Upper lobe of left lung (tissue), 4 donors: ENCODE measurements around the gene HID1.

Experiments used
- CTCF ChIP-seq, 6 experiments: fragments of 450-650 bp in 4 of 6; fragments of 200-600 bp in 2 of 6; sonication (generic) in 2 of 6; IDR thresholded peaks; one replicate each; pipeline ENCODE4 v1.5.1; 2016 to 2019; ENCODE audit warnings: antibody characterized with exemption in 6 of 6
- EP300 ChIP-seq, 4 donors: sonication (generic); formaldehyde crosslinking; IDR thresholded peaks; one replicate each; pipeline ENCODE4 v1.5.1; 2017; ENCODE audit warnings: antibody characterized with exemption in 4 of 4, control low read depth in 2 of 4

DNA sequence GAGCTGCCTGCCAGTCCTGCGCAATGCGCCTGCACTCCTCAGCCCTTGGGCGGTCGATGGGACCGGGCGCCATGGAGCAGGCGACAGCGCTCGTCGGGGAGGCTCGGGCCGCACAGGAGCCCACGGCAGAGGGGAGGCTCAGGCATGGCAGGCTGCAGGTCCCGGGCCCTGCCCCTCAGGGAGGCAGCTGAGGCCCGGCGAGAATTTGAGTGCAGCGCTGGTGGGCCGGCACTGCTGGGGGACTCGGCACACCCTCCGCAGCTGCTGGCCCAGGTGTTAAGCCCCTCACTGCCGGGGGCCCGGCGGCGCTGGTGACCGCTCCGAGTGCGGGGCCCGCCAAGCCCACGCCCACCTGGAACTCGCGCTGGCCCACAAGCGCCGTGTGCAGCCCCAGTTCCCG, 65.5 kb downstream of the HID1 start:
- TF ChIP-seq CTCF (IDR thresholded peaks at IDR 0.05) (no peak), EP300 (IDR thresholded peaks at IDR 0.05) (no peak)
